GM12878 (cell line): ENCODE measurements around the gene PTH2R. TPM values are rescaled to one million over a fixed set of nuclear protein-coding genes. Genes with fewer than 3 reads are reported as not detected.

ENCODE experiments used
- ATAC-seq: fragments of 200-7000 bp; cut with Tn5 transposase; 3 replicates; pipeline ENCODE4 v1.9.1; 2020; ENCODE audit warnings: mild to moderate bottlenecking, moderate library complexity
- BruUV-seq: library from RNA; stranded (reverse); fragments of 400-500 nt; replicated peaks from 2 replicates; lab custom pipeline; 2021; lab: Mats Ljungman, UMichigan
- CTCF ChIA-PET: fragments of 300-600 bp; sonication (Branson Sonifier 250); formaldehyde crosslinking; extraction: SDS; loops from one replicate; lab custom pipeline; 2021; ENCODE audit warnings: inconsistent platforms; lab: Yijun Ruan, JAX
- POLR2A ChIA-PET: fragments of 350-600 bp; formaldehyde crosslinking; extraction: SDS; loops from one replicate; lab custom pipeline; 2021; ENCODE audit warnings: inconsistent platforms; lab: Charles Lee
- RAD21 ChIA-PET: fragments of 300-600 bp; sonication (Branson Sonifier 250); formaldehyde crosslinking; loops from one replicate; lab custom pipeline; 2023; ENCODE audit warnings: antibody characterized with exemption; ENCODE audit not compliant: unreplicated experiment; lab: Charles Lee
- SMC1A ChIA-PET: fragments of 300-600 bp; sonication (Branson Sonifier 250); formaldehyde crosslinking; loops from one replicate; lab custom pipeline; 2023; ENCODE audit not compliant: unreplicated experiment, uncharacterized antibody; lab: Charles Lee
- DNase-seq: peaks from one replicate; pipeline ENCODE4 v3.0.0-alpha.2; 2011; ENCODE audit warnings: low read depth, low spot score
- FAIRE-seq: peaks from 3 replicates; lab custom pipeline; 2011; peaks lifted over from hg19 to GRCh38; lab: Jason Lieb, UNC
- H2AFZ ChIP-seq: 2 replicates; pipeline ENCODE4 v1.6.0; 2011; ENCODE audit warnings: low read depth, low read length, control low read depth; ENCODE audit not compliant: control insufficient read depth
- H3K27ac ChIP-seq: 2 replicates; pipeline ENCODE4 v1.5.1; 2011; ENCODE audit warnings: control low read depth; ENCODE audit not compliant: control insufficient read depth, insufficient read depth
- H3K27me3 ChIP-seq, 2 experiments: replicated peaks in 1 of 2; 2 replicates each; pipeline versions ENCODE4 v1.6.0 to v1.6.1; 2011; ENCODE audit warnings: low read length in 1 of 2; ENCODE audit not compliant: control insufficient read depth in 2 of 2, insufficient read depth in 2 of 2
- H3K36me3 ChIP-seq, 2 experiments: 2 replicates each; pipeline ENCODE4 v1.5.1; 2011; ENCODE audit warnings: low read length in 1 of 2; ENCODE audit not compliant: control insufficient read depth in 2 of 2, insufficient read depth in 2 of 2
- H3K4me1 ChIP-seq: 2 replicates; pipeline ENCODE4 v1.6.1; 2011; ENCODE audit warnings: mild to moderate bottlenecking, low read length, moderate library complexity, mixed read lengths; ENCODE audit not compliant: control insufficient read depth, insufficient read depth
- H3K4me2 ChIP-seq: 2 replicates; pipeline ENCODE4 v1.6.0; 2011; ENCODE audit warnings: control low read depth; ENCODE audit not compliant: control insufficient read depth, insufficient read depth
- H3K4me3 ChIP-seq: fragments of 200-600 bp; sonication (generic); 2 replicates; pipeline ENCODE4 v1.5.1; 2016
- H3K79me2 ChIP-seq: 2 replicates; pipeline ENCODE4 v1.6.0; 2011; ENCODE audit warnings: low read length; ENCODE audit not compliant: control insufficient read depth, insufficient read depth
- H3K9ac ChIP-seq: 2 replicates; pipeline ENCODE4 v1.8.0; 2011; ENCODE audit warnings: low read length, control low read depth, mixed read lengths; ENCODE audit not compliant: control insufficient read depth, insufficient read depth
- H3K9me3 ChIP-seq: replicated peaks from 3 replicates; pipeline ENCODE4 v1.5.1; 2011; ENCODE audit warnings: mild to moderate bottlenecking, low read length; ENCODE audit not compliant: control insufficient read depth, insufficient read depth
- H4K20me1 ChIP-seq: 2 replicates; pipeline ENCODE4 v1.6.0; 2011; ENCODE audit not compliant: control insufficient read depth, insufficient read depth
- ATF2 ChIP-seq: IDR thresholded peaks from 2 replicates; pipeline ENCODE4 v1.6.1; 2012; ENCODE audit warnings: low read length, inconsistent platforms
- ATF7 ChIP-seq: fragments of 450-650 bp; IDR thresholded peaks from 2 replicates; pipeline ENCODE4 v1.6.1; 2016; ENCODE audit warnings: low read depth, mild to moderate bottlenecking
- CTCF ChIP-seq, 3 experiments: IDR thresholded peaks in 2 of 3; conservative IDR thresholded peaks in 1 of 3; 2 replicates each; pipeline ENCODE4 v1.5.1; 2011; ENCODE audit warnings: low read depth in 3 of 3, low read length in 3 of 3, mild to moderate bottlenecking in 3 of 3, control low read depth in 2 of 3, moderate library complexity in 2 of 3, inconsistent platforms in 1 of 3, mixed read lengths in 1 of 3; ENCODE audit not compliant: control insufficient read depth in 2 of 3, insufficient read depth in 1 of 3; ENCODE audit errors: extremely low read depth in 1 of 3
- FOXM1 ChIP-seq: IDR thresholded peaks from 2 replicates; pipeline ENCODE4 v1.6.1; 2012; ENCODE audit warnings: low read depth, mild to moderate bottlenecking, inconsistent platforms, low read length, moderate library complexity
- HDGF ChIP-seq: fragments of 450-650 bp; IDR thresholded peaks from 2 replicates; pipeline ENCODE4 v1.6.1; 2016; ENCODE audit warnings: antibody characterized with exemption
- KAT2A ChIP-seq: conservative IDR thresholded peaks from 2 replicates; pipeline ENCODE4 v1.6.1; 2011; ENCODE audit warnings: low read depth, low read length; ENCODE audit not compliant: control insufficient read depth
- LARP7 ChIP-seq: fragments of 450-650 bp; IDR thresholded peaks from 2 replicates; pipeline ENCODE4 v1.6.1; 2017; ENCODE audit warnings: mild to moderate bottlenecking
- MTA3 ChIP-seq: IDR thresholded peaks from 2 replicates; pipeline ENCODE4 v1.6.1; 2012; ENCODE audit warnings: low read length, inconsistent platforms, borderline replicate concordance
- MYB ChIP-seq: fragments of 150-350 bp; IDR thresholded peaks from 2 replicates; pipeline ENCODE4 v1.6.1; 2014; ENCODE audit warnings: mild to moderate bottlenecking, low read depth, low read length, borderline replicate concordance
- NR2C2 ChIP-seq: IDR thresholded peaks from 2 replicates; pipeline ENCODE4 v1.6.1; 2011; ENCODE audit warnings: borderline replicate concordance, low read depth; ENCODE audit not compliant: control insufficient read depth, insufficient read length
- PAX8 ChIP-seq: fragments of 450-650 bp; IDR thresholded peaks from 2 replicates; pipeline ENCODE4 v1.6.1; 2017; ENCODE audit warnings: mild to moderate bottlenecking, moderate library complexity
- PKNOX1 ChIP-seq: fragments of 450-650 bp; IDR thresholded peaks from 2 replicates; pipeline ENCODE4 v1.6.1; 2016; ENCODE audit warnings: mild to moderate bottlenecking
- POLR2A ChIP-seq: IDR thresholded peaks from 2 replicates; pipeline ENCODE4 v1.6.1; 2011; ENCODE audit warnings: low read depth, mild to moderate bottlenecking, low read length
- SMC3 ChIP-seq: IDR thresholded peaks from 2 replicates; pipeline ENCODE4 v1.6.1; 2011; ENCODE audit warnings: low read length, improper control_type of control experiment, borderline replicate concordance
- SREBF1 ChIP-seq: IDR thresholded peaks from 2 replicates; pipeline ENCODE4 v1.6.1; 2012; ENCODE audit warnings: mild to moderate bottlenecking, low read length
- WRNIP1 ChIP-seq: IDR thresholded peaks from 2 replicates; pipeline ENCODE4 v1.6.1; 2011; ENCODE audit warnings: low read depth, low read length, improper control_type of control experiment, borderline replicate concordance
- ZNF622 ChIP-seq: fragments of 450-650 bp; IDR thresholded peaks from 2 replicates; pipeline ENCODE4 v1.6.1; 2017; ENCODE audit warnings: mild to moderate bottlenecking, inconsistent platforms
- WGBS: methylation state at CpG from one replicate; pipeline ENCODE4 v1.1.6; 2016; ENCODE audit warnings: low lambda C conversion rate; ENCODE audit not compliant: insufficient replicate concordance, insufficient coverage; ENCODE audit errors: missing lambda C conversion rate; 5-methylcytosine and 5-hydroxymethylcytosine counted together
- in situ Hi-C: fragments of 300-500 bp; cut with MboI; formaldehyde crosslinking; loops from 9 replicates; pipeline ENCODE4 v1.14.3; 2018; ENCODE audit warnings: mixed read lengths
- intact Hi-C: fragments of 100-400 bp; cut with micrococcal nuclease; formaldehyde crosslinking; loops from one replicate; pipeline ENCODE4 v1.14.2; 2022; ENCODE audit not compliant: unreplicated experiment
- polyA plus RNA-seq, 11 experiments: library from polyadenylated mRNA; depleted of rRNA in 4 of 11; unstranded in 6 of 11; stranded (reverse) in 5 of 11; fragments of >200 nt; fragmentation: Nextera tagmentation in 4 of 11; fragmentation: Illumina TruSeq in 1 of 11; extraction: Ambion mirVana in 4 of 11; extraction: Trizol in 1 of 11; gene quantifications; 1 replicate in 1 of 11; 2 replicates in 10 of 11; pipeline versions ENCODE4 v1.2.1 to v1.2.3, GENCODE V29; 2011 to 2016; ENCODE audit warnings: inconsistent platforms in 2 of 11, missing spikeins in 2 of 11, low read depth in 1 of 11
- total RNA-seq, 4 experiments: library from RNA; depleted of rRNA in 3 of 4; stranded (reverse); fragments of >200 nt in 3 of 4; fragmentation: Illumina TruSeq in 1 of 4; extraction: Trizol in 1 of 4; gene quantifications; 2 replicates each; pipeline versions ENCODE4 v1.2.1 to v1.2.3, GENCODE V29; 2013 to 2021

Gene PTH2R
- total and polyA plus RNA-seq, 10 of the 15 experiments (the other 5 are each of a cell fraction or from before 2014, with no cell fraction given), result 0.01 to 0.06 (median 0.03) TPM; not detected in 7

GRCh38 chr2:208399201-208399600, 7.4 kb upstream of the PTH2R start:
- Histone ChIP-seq H2AFZ (no peak overlapping the region), H3K27ac (no peak overlapping the region), H3K4me3 (no peak overlapping the region), H3K27me3 (no peaks in the 10 kb centered on the region), H3K4me2 (no peak overlapping the region), H3K9me3 (peaks cover 3% of the 10 kb centered on the region; the same call in 2 of the 3 replicates), H3K4me1 (no peaks in the 10 kb centered on the region), H3K36me3 (no peaks in the 10 kb centered on the region), H4K20me1 (no peaks in the 10 kb centered on the region), H3K9ac (no peak overlapping the region), H3K79me2 (no peaks in the 10 kb centered on the region)
- in situ Hi-C loops, result loop anchor here (25.0 kb wide), 2 partner anchors 1163 to 1788 kb away; no protein-coding TSS in a partner anchor
- DNase-seq (no peak), ATAC-seq (no peak), FAIRE-seq (no peak)
- RAD21 ChIA-PET, result no interaction called here
- SMC1A ChIA-PET, result interaction anchor here (1.5 kb wide), 1 partner anchor 12 kb away, joined by 3 read pairs; no protein-coding TSS in a partner anchor
- POLR2A ChIA-PET, result no interaction called here
- no TSS peak for BruUV-seq
- intact Hi-C loops, result loop anchor here (5.0 to 10.0 kb wide), 2 partner anchors 1026 to 1798 kb away; partner anchors contain the start of gene MAP2
- CTCF ChIA-PET, result no interaction called here
- TF ChIP-seq ATF7 (no peak), MYB (no peak), PKNOX1 (no peak), SREBF1 (no peak), ATF2 (no peak), LARP7 (no peak), NR2C2 (no peak), FOXM1 (no peak), CTCF (IDR thresholded peaks at IDR 0.05 in 2 of 3, conservative IDR thresholded peaks at IDR 0.05 in 1 of 3; ENCODE audit: control insufficient read depth in 2 of 3, extremely low read depth in 1 of 3, insufficient read depth in 1 of 3, low read depth in 3 of 3, low read length in 3 of 3) (no peak), KAT2A (no peak), PAX8 (no peak), WRNIP1 (no peak), HDGF (no peak), POLR2A (no peak), MTA3 (no peak), SMC3 (no peak), ZNF622 (no peak)
- TF ChIP-seq, all 136 proteins: peak for 0
- WGBS, result 35% methylated on average over 1 of the region's 1 CpG
